Glutamatergic neuron (in vitro differentiated cells): Measurements from ENCODE around the gene CIAPIN1. TPM values are rescaled to one million over a fixed set of nuclear protein-coding genes. Genes with fewer than 3 reads are reported as not detected.

Experiments
- DNase-seq: peaks from one replicate; pipeline ENCODE4 v3.0.0; 2022
- H3K27ac Mint-ChIP-seq: one replicate; pipeline ENCODE4 v1.8.0; 2020; ENCODE audit warnings: mild to moderate bottlenecking, mixed read lengths, inconsistent platforms; ENCODE audit not compliant: unreplicated experiment
- H3K27me3 Mint-ChIP-seq: one replicate; pipeline ENCODE4 v1.8.0; 2020; ENCODE audit warnings: mild to moderate bottlenecking, moderate library complexity, mixed read lengths, inconsistent platforms; ENCODE audit not compliant: unreplicated experiment
- H3K36me3 Mint-ChIP-seq: one replicate; pipeline ENCODE4 v1.8.0; 2020; ENCODE audit warnings: mild to moderate bottlenecking, mixed read lengths, inconsistent platforms; ENCODE audit not compliant: unreplicated experiment
- H3K4me1 Mint-ChIP-seq: one replicate; pipeline ENCODE4 v1.8.0; 2020; ENCODE audit warnings: mild to moderate bottlenecking, low read depth, mixed read lengths, inconsistent platforms; ENCODE audit not compliant: unreplicated experiment
- H3K4me3 Mint-ChIP-seq: one replicate; pipeline ENCODE4 v1.8.0; 2020; ENCODE audit warnings: mild to moderate bottlenecking, mixed read lengths, inconsistent platforms; ENCODE audit not compliant: unreplicated experiment
- H3K9me3 Mint-ChIP-seq: one replicate; pipeline ENCODE4 v1.8.0; 2020; ENCODE audit warnings: mild to moderate bottlenecking, moderate library complexity, mixed read lengths, inconsistent platforms; ENCODE audit not compliant: unreplicated experiment
- total RNA-seq: library from RNA; stranded (reverse); fragmentation: NEBNext Ultra II Directional; extraction: Animal tissue kit (Norgen Biotek cat#: 25700); gene quantifications from one replicate; pipeline ENCODE4 v1.2.1, GENCODE V29; 2021; ENCODE audit not compliant: unreplicated experiment
- TF ChIP-seq, protein P1 (sequence below): fragments of 200-600 bp; sonication (generic); IDR thresholded peaks from one replicate; pipeline ENCODE4 v1.5.0; 2021; ENCODE audit not compliant: partially characterized antibody, unreplicated experiment

Gene CIAPIN1
- total RNA-seq, 1 donor from 2014 or later = 129 TPM

DNA sequence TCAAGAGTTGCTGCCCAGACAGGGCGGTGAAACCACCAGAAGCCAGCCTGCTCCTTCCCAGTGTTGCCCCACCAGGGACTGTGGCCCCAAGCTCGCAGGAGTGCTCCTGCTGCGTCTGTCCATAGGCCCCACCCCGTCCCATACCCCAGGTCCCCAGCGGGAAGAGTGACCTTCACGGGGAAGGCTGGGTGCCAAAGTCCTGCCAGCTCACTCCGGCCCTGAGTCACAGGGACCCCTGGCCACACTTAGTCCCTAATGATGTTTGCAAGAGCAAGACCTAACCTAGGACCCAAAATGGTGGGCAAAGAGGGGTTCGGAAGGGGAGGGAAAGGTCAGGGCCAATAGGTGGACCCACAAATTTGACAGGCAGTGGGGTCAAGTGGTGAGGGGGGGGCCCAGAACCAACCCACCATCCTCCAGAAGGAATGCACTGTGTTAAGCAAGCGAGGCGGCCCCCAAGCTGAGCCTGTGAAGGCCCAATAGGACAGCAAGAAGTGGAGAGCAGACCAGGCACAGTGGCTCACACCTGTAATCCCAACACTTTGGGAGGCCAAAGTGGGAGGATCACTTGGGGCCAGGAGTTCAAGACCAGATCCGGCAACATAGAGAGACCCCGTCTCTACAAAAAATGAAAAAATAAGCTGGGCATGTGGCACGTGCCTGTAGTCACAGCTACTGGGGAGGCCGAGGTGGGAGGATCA is 35.8 kb upstream of the CIAPIN1 start:
- Mint-ChIP-seq H3K27ac (no peak overlapping the region), H3K4me3 (no peak overlapping the region), H3K36me3 (no peaks in the 10 kb centered on the region), H3K27me3 (peaks cover 10% of the 10 kb centered on the region), H3K4me1 (peaks cover 20% of the 10 kb centered on the region), H3K9me3 (peaks cover 4% of the 10 kb centered on the region)
- TF ChIP-seq, protein P1, sequence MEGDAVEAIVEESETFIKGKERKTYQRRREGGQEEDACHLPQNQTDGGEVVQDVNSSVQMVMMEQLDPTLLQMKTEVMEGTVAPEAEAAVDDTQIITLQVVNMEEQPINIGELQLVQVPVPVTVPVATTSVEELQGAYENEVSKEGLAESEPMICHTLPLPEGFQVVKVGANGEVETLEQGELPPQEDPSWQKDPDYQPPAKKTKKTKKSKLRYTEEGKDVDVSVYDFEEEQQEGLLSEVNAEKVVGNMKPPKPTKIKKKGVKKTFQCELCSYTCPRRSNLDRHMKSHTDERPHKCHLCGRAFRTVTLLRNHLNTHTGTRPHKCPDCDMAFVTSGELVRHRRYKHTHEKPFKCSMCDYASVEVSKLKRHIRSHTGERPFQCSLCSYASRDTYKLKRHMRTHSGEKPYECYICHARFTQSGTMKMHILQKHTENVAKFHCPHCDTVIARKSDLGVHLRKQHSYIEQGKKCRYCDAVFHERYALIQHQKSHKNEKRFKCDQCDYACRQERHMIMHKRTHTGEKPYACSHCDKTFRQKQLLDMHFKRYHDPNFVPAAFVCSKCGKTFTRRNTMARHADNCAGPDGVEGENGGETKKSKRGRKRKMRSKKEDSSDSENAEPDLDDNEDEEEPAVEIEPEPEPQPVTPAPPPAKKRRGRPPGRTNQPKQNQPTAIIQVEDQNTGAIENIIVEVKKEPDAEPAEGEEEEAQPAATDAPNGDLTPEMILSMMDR = no peak
- no peak for DNase-seq

DNA sequence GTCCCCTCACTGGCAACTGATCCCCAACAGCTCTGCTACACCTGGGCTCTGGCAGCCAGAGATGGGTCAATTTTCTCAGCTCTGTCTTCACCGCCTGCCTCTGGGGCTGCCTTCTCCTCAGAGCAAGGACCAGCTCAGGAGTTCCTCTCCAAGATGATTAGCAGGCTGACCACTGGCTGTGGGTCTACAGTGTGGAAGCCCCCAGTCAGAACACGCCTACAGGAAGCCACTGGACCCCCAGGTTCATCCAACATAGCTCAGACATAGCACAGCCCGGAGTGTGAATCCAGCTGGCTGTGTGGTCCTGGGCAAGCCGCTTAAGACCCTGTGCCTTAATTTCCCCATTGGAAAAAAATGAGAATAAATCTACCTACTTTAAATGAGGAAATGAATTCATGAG is 34.2 kb upstream of the CIAPIN1 start:
- Mint-ChIP-seq H3K27ac (no peak overlapping the region), H3K4me3 (no peak overlapping the region), H3K27me3 (peaks cover 10% of the 10 kb centered on the region), H3K36me3 (no peaks in the 10 kb centered on the region), H3K9me3 (peaks cover 2% of the 10 kb centered on the region), H3K4me1 (peaks cover 20% of the 10 kb centered on the region)
- TF ChIP-seq, protein P1 = no peak
- no peak for DNase-seq

DNA sequence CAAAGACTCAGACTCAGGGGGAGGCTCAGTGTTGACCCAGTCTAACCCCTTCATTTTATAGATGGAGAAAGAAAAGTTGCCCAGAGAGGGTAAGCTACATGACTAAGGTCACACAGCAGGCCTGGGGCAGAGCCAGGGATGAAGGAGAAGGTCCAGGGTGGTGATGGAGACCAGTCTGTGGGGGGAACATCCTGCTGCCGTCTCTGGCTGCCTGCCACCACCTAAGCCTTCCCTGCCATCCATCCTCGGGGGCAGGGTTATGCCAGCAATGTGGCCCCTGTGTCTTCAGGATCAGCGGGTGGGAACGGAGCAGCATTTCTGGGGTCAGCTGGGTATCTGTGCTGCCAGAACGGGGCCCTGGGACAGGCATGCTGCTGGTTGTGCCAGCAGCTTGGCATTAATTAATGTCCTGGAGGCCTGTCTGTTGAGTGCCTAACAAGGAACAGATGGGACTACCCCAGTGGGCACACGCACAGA is 33.6 kb upstream of the CIAPIN1 start:
- peaks cover 20% of the 10 kb centered on the region for H3K4me1 Mint-ChIP-seq
- H3K36me3 Mint-ChIP-seq = no peaks in the 10 kb centered on the region
- H3K9me3 Mint-ChIP-seq = peaks cover 2% of the 10 kb centered on the region
- H3K4me3 Mint-ChIP-seq = no peak overlapping the region
- H3K27me3 Mint-ChIP-seq = peaks cover 10% of the 10 kb centered on the region
- TF ChIP-seq, protein P1 = no peak
- no peak overlapping the region for H3K27ac Mint-ChIP-seq
- no peak for DNase-seq

DNA sequence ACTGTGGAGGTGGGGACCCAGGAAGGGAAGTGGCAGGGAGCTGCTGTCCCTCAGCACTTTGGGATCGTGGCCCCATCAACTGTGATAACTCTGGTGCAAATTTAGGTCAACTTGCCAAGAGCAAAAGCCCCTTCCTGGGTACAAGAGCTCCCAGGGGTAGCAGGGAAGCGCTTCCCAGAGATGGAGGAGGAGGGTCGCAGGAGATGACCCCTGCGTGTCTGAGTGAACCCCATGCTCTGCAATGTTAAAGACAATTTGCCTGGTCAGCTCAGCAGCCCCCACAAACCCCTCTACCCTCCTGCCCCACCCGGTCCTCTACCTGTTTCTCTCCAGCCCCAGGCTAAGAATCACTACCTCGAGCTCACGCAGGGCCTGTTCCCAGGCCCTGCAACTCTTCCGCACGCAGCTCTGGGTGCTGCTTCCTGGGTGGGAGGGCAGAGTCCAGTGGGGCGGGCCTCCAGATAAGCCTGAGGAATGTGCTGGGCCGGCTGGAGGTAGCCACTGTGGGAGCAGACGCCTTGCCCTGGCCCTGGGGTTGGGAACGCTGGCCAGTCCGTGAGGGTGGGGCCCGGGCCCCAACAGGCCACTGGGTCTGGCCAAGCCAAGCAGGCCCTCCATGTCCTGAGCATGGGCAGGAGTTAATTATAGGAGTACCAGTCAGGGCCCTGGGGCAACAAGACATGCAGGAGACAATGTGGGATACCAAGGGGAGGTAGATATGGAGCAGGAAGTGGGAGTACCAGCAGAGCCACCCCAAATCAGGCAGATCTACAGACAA is 33.0 kb upstream of the CIAPIN1 start:
- Mint-ChIP-seq H3K4me3 (peak overlapping the region; percentile 95), H3K4me1 (peaks cover 20% of the 10 kb centered on the region), H3K27ac (no peak overlapping the region), H3K9me3 (peaks cover 2% of the 10 kb centered on the region), H3K36me3 (no peaks in the 10 kb centered on the region), H3K27me3 (peaks cover 10% of the 10 kb centered on the region)
- no peak for DNase-seq
- TF ChIP-seq, protein P1 = no peak
